ENCODE measurements around the gene LAMC3. TPM values are rescaled to one million over a fixed set of nuclear protein-coding genes. Genes with fewer than 3 reads are reported as not detected.

The LAMC3 gene
- total RNA-seq, 2 donors from 2014 or later = not detected

DNA sequence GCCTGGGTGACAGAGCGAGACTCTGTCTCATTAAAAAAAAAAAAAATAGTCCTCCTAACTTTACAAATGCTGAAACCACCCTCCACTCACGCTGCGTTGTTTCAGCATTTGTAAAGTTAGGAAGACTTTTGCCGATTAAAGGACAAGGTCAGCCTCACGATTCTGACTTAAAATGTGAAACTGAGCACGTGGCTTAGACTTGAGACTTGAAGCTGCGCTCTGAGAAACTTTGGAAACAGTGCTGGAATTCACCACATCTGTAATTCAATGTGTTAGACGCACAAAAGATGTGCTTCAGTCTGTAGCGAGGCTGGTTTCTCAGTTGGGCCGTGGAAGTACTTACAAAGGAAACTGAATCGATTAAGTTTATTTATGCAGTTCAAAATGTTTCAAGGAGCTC, 25.0 kb upstream of the LAMC3 start:
- no peak overlapping the region for H3K27ac Mint-ChIP-seq
- H3K4me1 Mint-ChIP-seq (ENCODE audit: low read depth in 2 of 2) = no peaks in the 10 kb centered on the region
- DNase-seq (ENCODE audit: low spot score) (no peak), ATAC-seq (no peak)
- no peaks in the 10 kb centered on the region for H3K36me3 Mint-ChIP-seq
- no peaks in the 10 kb centered on the region for H3K9me3 Mint-ChIP-seq
- H3K27me3 Mint-ChIP-seq = peaks cover 5 to 7% of the 10 kb centered on the region in 2 donors
- no peak overlapping the region for H3K4me3 Mint-ChIP-seq

- Mint-ChIP-seq H3K4me3 (no peak overlapping the region), H3K27me3 (peaks cover 5 to 7% of the 10 kb centered on the region in 2 donors), H3K4me1 (ENCODE audit: low read depth in 2 of 2) (no peaks in the 10 kb centered on the region), H3K27ac (no peak overlapping the region), H3K9me3 (no peaks in the 10 kb centered on the region), H3K36me3 (no peaks in the 10 kb centered on the region)
- DNase-seq (ENCODE audit: low spot score) = no peak
- ATAC-seq = no peak
Observed at GRCh38 chr9:130984521-130984920, 24.5 kb upstream of the LAMC3 start.

DNA sequence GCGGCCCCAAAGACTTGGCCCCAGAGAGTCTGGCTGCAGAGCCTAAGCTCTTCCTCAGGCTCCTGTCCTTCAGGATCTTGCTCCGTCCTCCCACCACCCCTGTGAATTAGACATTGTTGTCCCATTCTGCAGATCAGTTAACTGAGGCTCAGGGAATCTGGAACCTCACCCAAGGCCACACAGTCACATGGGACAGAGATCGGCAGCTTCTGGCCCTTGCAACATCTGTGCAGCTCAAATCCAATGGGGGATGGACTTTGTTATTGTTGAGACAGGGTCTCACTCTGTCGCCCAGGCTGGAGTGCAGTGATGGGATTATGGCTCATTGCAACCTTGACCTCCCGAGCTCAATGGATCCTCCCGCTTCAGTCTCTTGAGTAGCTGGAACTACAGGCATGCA, 23.9 kb upstream of the LAMC3 start:
- Mint-ChIP-seq H3K9me3 (no peaks in the 10 kb centered on the region), H3K4me1 (ENCODE audit: low read depth in 2 of 2) (no peaks in the 10 kb centered on the region), H3K36me3 (no peaks in the 10 kb centered on the region), H3K27ac (no peak overlapping the region), H3K27me3 (peaks cover 5% of the 10 kb centered on the region in 2 donors), H3K4me3 (no peak overlapping the region)
- DNase-seq (ENCODE audit: low spot score) = no peak
- no peak for ATAC-seq

GRCh38 chr9:130985606-130986162, 23.3 kb upstream of the LAMC3 start:
- no peak for DNase-seq (ENCODE audit: low spot score)
- no peaks in the 10 kb centered on the region for H3K36me3 Mint-ChIP-seq
- H3K4me1 Mint-ChIP-seq (ENCODE audit: low read depth in 2 of 2) = no peaks in the 10 kb centered on the region
- ATAC-seq = no peak
- H3K9me3 Mint-ChIP-seq = no peaks in the 10 kb centered on the region
- no peak overlapping the region for H3K4me3 Mint-ChIP-seq
- H3K27ac Mint-ChIP-seq = no peak overlapping the region
- peaks cover 0 to 3% of the 10 kb centered on the region in 2 donors for H3K27me3 Mint-ChIP-seq

DNA sequence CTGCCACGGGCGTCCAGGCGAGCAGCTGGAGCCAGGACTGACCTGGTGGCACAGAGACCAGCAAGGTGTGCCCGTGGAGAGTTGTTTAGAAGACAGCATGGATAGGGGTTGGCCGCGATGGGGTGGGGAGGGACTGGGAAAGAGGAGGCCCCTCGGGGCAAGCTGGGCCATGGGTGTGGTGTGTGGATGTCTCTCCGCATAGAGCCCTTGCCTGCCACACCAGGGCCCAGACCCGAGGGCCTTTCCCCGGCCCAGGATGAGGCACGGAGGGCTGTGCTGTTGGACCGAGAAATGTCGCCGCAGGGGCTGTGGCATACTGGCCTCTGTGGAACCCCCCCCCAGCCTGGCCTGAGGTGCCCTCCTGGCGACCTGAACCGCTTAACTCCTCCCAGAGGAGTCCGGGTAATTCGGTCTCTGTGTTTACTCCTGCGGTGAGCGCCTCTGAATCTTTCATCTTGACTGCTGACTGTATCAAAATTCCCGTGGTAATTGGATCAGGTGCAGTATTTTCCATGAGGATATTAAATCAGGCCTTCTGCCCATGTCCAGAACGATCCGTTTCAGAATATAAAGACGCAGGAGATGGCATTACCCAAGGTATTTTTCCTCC, 22.5 kb upstream of the LAMC3 start:
- H3K4me1 Mint-ChIP-seq (ENCODE audit: low read depth in 2 of 2) = no peaks in the 10 kb centered on the region
- H3K9me3 Mint-ChIP-seq = no peaks in the 10 kb centered on the region
- H3K27ac Mint-ChIP-seq = no peak overlapping the region
- no peak overlapping the region for H3K4me3 Mint-ChIP-seq
- H3K36me3 Mint-ChIP-seq = no peaks in the 10 kb centered on the region
- peaks cover 0 to 3% of the 10 kb centered on the region in 2 donors for H3K27me3 Mint-ChIP-seq
- ATAC-seq = no peak
- DNase-seq (ENCODE audit: low spot score) = no peak

GRCh38 chr9:130987054-130987453, 21.9 kb upstream of the LAMC3 start:
- no peak for ATAC-seq
- no peak overlapping the region for H3K27ac Mint-ChIP-seq
- no peak overlapping the region for H3K4me3 Mint-ChIP-seq
- peaks cover 0 to 3% of the 10 kb centered on the region in 2 donors for H3K27me3 Mint-ChIP-seq
- DNase-seq (ENCODE audit: low spot score) = no peak
- no peaks in the 10 kb centered on the region for H3K36me3 Mint-ChIP-seq
- no peaks in the 10 kb centered on the region for H3K9me3 Mint-ChIP-seq
- no peaks in the 10 kb centered on the region for H3K4me1 Mint-ChIP-seq (ENCODE audit: low read depth in 2 of 2)

GRCh38 chr9:130987738-130988399, 21.1 kb upstream of the LAMC3 start:
- H3K4me3 Mint-ChIP-seq = no peak overlapping the region
- ATAC-seq (no peak), DNase-seq (ENCODE audit: low spot score) (no peak)
- peaks cover 0 to 3% of the 10 kb centered on the region in 2 donors for H3K27me3 Mint-ChIP-seq
- no peaks in the 10 kb centered on the region for H3K9me3 Mint-ChIP-seq
- H3K4me1 Mint-ChIP-seq (ENCODE audit: low read depth in 2 of 2) = no peaks in the 10 kb centered on the region
- no peaks in the 10 kb centered on the region for H3K36me3 Mint-ChIP-seq
- no peak overlapping the region for H3K27ac Mint-ChIP-seq

DNA sequence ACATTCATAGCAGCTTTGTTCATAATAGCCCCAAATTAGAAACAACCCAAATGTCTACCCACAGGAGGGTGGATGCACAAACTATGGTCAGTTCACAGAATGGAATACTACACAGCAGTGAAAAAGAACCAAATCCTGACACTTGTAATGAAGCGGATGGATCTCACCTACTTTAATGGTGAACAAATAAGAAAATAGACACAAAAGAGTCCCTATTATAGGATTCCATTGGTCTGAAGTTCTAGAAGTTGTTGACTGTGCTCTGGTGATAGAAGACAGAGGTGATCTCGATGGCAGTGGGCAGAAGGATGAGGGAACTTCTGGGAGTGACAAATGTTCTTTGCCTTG, 20.6 kb upstream of the LAMC3 start:
- Mint-ChIP-seq H3K27me3 (peaks cover 0 to 3% of the 10 kb centered on the region in 2 donors), H3K36me3 (no peaks in the 10 kb centered on the region), H3K27ac (no peak overlapping the region), H3K4me1 (ENCODE audit: low read depth in 2 of 2) (no peaks in the 10 kb centered on the region), H3K4me3 (no peak overlapping the region), H3K9me3 (no peaks in the 10 kb centered on the region)
- ATAC-seq = no peak
- no peak for DNase-seq (ENCODE audit: low spot score)

GRCh38 chr9:130988905-130989304, 20.1 kb upstream of the LAMC3 start:
- H3K27ac Mint-ChIP-seq = no peak overlapping the region
- no peaks in the 10 kb centered on the region for H3K9me3 Mint-ChIP-seq
- H3K4me1 Mint-ChIP-seq (ENCODE audit: low read depth in 2 of 2) = no peaks in the 10 kb centered on the region
- ATAC-seq (no peak), DNase-seq (ENCODE audit: low spot score) (no peak)
- H3K27me3 Mint-ChIP-seq = peaks cover 0 to 3% of the 10 kb centered on the region in 2 donors
- no peak overlapping the region for H3K4me3 Mint-ChIP-seq
- H3K36me3 Mint-ChIP-seq = no peaks in the 10 kb centered on the region

DNA sequence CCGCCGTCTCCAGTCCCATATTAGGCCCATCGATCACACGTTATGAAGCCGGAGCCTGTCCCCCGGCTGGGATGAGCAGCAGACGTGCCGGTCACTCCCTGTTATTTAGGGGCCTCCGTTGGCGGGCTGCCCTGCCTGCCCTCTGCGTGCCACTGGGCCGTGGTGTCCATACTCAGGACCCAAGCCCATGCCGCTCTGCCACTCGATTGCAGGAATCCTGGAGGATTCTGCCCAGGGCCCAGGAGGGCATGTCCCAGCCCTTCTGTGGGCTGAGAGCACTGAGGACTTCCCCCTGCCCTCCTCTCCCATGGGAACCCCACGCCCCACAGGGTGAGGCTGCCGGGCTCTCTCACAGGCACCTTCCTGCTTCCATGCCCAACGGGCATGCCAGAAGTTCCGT, 19.6 kb upstream of the LAMC3 start:
- H3K27ac Mint-ChIP-seq = no peak overlapping the region
- DNase-seq (ENCODE audit: low spot score) = no peak
- no peaks in the 10 kb centered on the region for H3K36me3 Mint-ChIP-seq
- H3K4me3 Mint-ChIP-seq = no peak overlapping the region
- H3K4me1 Mint-ChIP-seq (ENCODE audit: low read depth in 2 of 2) = no peaks in the 10 kb centered on the region
- H3K27me3 Mint-ChIP-seq = peaks cover 0 to 3% of the 10 kb centered on the region in 2 donors
- ATAC-seq = no peak
- no peaks in the 10 kb centered on the region for H3K9me3 Mint-ChIP-seq

DNA sequence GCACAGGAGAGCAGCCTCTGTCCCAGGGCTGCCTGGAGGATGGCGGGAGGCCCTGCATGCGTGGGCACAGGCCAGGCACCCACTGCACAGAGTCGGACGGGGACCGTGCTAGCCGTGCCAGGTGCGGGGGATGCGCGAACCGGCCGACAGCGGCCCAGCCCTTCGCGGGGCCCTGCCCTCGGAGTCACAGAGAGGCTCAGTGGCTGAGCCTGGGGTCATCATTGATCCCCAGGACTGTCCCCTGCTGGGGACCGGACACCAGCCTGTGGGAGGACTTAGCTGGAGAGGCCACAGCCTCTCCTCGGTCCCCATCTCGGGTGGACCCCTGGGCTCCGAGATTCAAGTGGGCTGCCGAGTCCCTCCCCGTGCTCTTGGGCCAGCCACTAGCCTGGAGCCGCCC, 19.1 kb upstream of the LAMC3 start:
- peak in 1 of 2 donors; percentile 3 for ATAC-seq
- DNase-seq (ENCODE audit: low spot score) = no peak
- Mint-ChIP-seq H3K27me3 (peaks cover 0 to 3% of the 10 kb centered on the region in 2 donors), H3K4me3 (no peak overlapping the region), H3K9me3 (no peaks in the 10 kb centered on the region), H3K27ac (no peak overlapping the region), H3K4me1 (ENCODE audit: low read depth in 2 of 2) (no peaks in the 10 kb centered on the region), H3K36me3 (no peaks in the 10 kb centered on the region)

GRCh38 chr9:130990306-130990977, 18.5 kb upstream of the LAMC3 start:
- no peaks in the 10 kb centered on the region for H3K4me1 Mint-ChIP-seq (ENCODE audit: low read depth in 2 of 2)
- no peaks in the 10 kb centered on the region for H3K9me3 Mint-ChIP-seq
- peaks cover 0 to 3% of the 10 kb centered on the region in 2 donors for H3K27me3 Mint-ChIP-seq
- no peaks in the 10 kb centered on the region for H3K36me3 Mint-ChIP-seq
- no peak overlapping the region for H3K4me3 Mint-ChIP-seq
- no peak overlapping the region for H3K27ac Mint-ChIP-seq
- no peak for DNase-seq (ENCODE audit: low spot score)
- ATAC-seq = peak in 1 of 2 donors; percentile 3

- peaks cover 0 to 3% of the 10 kb centered on the region in 2 donors for H3K27me3 Mint-ChIP-seq
- H3K4me3 Mint-ChIP-seq = no peak overlapping the region
- ATAC-seq (no peak), DNase-seq (ENCODE audit: low spot score) (no peak)
- H3K9me3 Mint-ChIP-seq = no peaks in the 10 kb centered on the region
- H3K36me3 Mint-ChIP-seq = no peaks in the 10 kb centered on the region
- no peaks in the 10 kb centered on the region for H3K4me1 Mint-ChIP-seq (ENCODE audit: low read depth in 2 of 2)
- H3K27ac Mint-ChIP-seq = no peak overlapping the region
Observed at GRCh38 chr9:130990978-130991777, 17.8 kb upstream of the LAMC3 start.
